ENCODE measurements around the gene RPL35.
"Not testable (repeated sequence)": the region's sequence is repeated elsewhere in the genome, so short reads cannot be mapped to it uniquely, and the experiment has no call there.

Gene RPL35

GRCh38 chr9:124846969-124847368, 14.8 kb downstream of the RPL35 start:
- Histone ChIP-seq H3K27ac (ENCODE audit: low read depth, low read length) (no peak overlapping the region), H3K4me3 (ENCODE audit: low read depth in 1 of 2, low read length in 2 of 2) (no peak overlapping the region), H3K36me3 (ENCODE audit: insufficient read depth, low read length) (no peaks in the 10 kb centered on the region), H3K27me3 (ENCODE audit: control insufficient read depth in 1 of 2, insufficient read depth in 2 of 2, low read length in 2 of 2) (no peaks in the 10 kb centered on the region), H3K9me3 (ENCODE audit: low read length) (no peaks in the 10 kb centered on the region), H3K4me1 (ENCODE audit: insufficient read depth, low read length) (no peaks in the 10 kb centered on the region), H3K9ac (ENCODE audit: low read length) (no peak overlapping the region)

- H3K9ac ChIP-seq (ENCODE audit: low read length); H3K27me3 ChIP-seq (ENCODE audit: control insufficient read depth in 1 of 2, insufficient read depth in 2 of 2, low read length in 2 of 2); H3K9me3 ChIP-seq (ENCODE audit: low read length); H3K4me1 ChIP-seq (ENCODE audit: insufficient read depth, low read length); H3K36me3 ChIP-seq (ENCODE audit: insufficient read depth, low read length); H3K4me3 ChIP-seq (ENCODE audit: low read depth in 1 of 2, low read length in 2 of 2); H3K27ac ChIP-seq (ENCODE audit: low read depth, low read length): not testable (repeated sequence)
Measured at GRCh38 chr9:124846467-124846866, 15.3 kb downstream of the RPL35 start.

GRCh38 chr9:124844291-124844690, 17.5 kb downstream of the RPL35 start:
- H3K27me3 ChIP-seq (ENCODE audit: control insufficient read depth in 1 of 2, insufficient read depth in 2 of 2, low read length in 2 of 2): no peaks in the 10 kb centered on the region
- H3K4me1 ChIP-seq (ENCODE audit: insufficient read depth, low read length): no peaks in the 10 kb centered on the region
- H3K4me3 ChIP-seq (ENCODE audit: low read depth in 1 of 2, low read length in 2 of 2): no peak overlapping the region
- H3K36me3 ChIP-seq (ENCODE audit: insufficient read depth, low read length): no peaks in the 10 kb centered on the region
- H3K9ac ChIP-seq (ENCODE audit: low read length): no peak overlapping the region
- H3K27ac ChIP-seq (ENCODE audit: low read depth, low read length): no peak overlapping the region
- H3K9me3 ChIP-seq (ENCODE audit: low read length): no peaks in the 10 kb centered on the region

- Histone ChIP-seq H3K9me3 (ENCODE audit: low read length) (no peaks in the 10 kb centered on the region), H3K27me3 (ENCODE audit: control insufficient read depth in 1 of 2, insufficient read depth in 2 of 2, low read length in 2 of 2) (no peaks in the 10 kb centered on the region), H3K27ac (ENCODE audit: low read depth, low read length) (no peak overlapping the region), H3K4me3 (ENCODE audit: low read depth in 1 of 2, low read length in 2 of 2) (no peak overlapping the region), H3K9ac (ENCODE audit: low read length) (no peak overlapping the region), H3K4me1 (ENCODE audit: insufficient read depth, low read length) (no peaks in the 10 kb centered on the region), H3K36me3 (ENCODE audit: insufficient read depth, low read length) (no peaks in the 10 kb centered on the region)
Measured at GRCh38 chr9:124843456-124844034, 18.2 kb downstream of the RPL35 start.

DNA sequence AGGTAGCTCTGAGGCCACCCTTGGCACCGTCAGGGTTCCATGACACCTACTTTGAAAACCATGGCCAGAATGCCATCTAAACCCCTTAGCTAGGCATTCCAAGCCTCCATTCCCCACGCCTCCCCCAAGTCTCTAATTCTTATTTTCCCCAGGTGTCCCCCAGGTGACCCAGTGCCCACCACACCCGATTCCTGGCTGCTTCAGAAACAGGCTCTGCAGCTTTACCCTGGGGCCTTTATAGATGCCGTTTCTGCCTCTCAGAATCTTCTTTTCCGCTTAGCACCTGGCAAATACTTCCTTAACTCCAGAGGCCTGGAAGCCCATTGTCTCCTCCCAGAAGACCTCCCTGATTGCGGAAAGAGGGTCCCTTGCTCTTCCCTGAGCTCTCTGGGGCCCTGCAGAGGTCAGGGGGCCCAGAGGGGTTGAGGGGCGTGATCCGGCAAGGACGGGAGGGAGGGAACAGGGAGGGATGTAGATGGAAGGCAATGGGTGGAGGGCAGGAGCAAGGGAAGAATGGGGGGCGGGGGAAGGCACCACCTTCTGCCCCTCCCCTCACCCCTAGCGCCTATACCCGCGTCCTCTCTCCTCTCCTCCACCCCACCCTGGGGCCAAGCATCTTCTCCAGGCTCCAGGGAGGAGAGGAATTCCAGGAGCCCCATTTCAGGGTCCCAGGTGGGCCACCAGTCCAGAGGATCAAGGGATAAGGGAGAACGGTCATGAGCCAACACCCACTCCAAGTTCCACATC, 20.5 kb downstream of the RPL35 start:
- H3K9ac ChIP-seq (ENCODE audit: low read length): no peak overlapping the region
- H3K4me3 ChIP-seq (ENCODE audit: low read depth in 1 of 2, low read length in 2 of 2): no peak overlapping the region
- H3K27ac ChIP-seq (ENCODE audit: low read depth, low read length): no peak overlapping the region
- H3K4me1 ChIP-seq (ENCODE audit: insufficient read depth, low read length): no peaks in the 10 kb centered on the region
- no peaks in the 10 kb centered on the region for H3K27me3 ChIP-seq (ENCODE audit: control insufficient read depth in 1 of 2, insufficient read depth in 2 of 2, low read length in 2 of 2)
- no peaks in the 10 kb centered on the region for H3K36me3 ChIP-seq (ENCODE audit: insufficient read depth, low read length)
- no peaks in the 10 kb centered on the region for H3K9me3 ChIP-seq (ENCODE audit: low read length)

- H3K4me3 ChIP-seq (ENCODE audit: low read depth in 1 of 2, low read length in 2 of 2): no peak overlapping the region
- no peaks in the 10 kb centered on the region for H3K9me3 ChIP-seq (ENCODE audit: low read length)
- no peaks in the 10 kb centered on the region for H3K36me3 ChIP-seq (ENCODE audit: insufficient read depth, low read length)
- H3K27ac ChIP-seq (ENCODE audit: low read depth, low read length): no peak overlapping the region
- H3K9ac ChIP-seq (ENCODE audit: low read length): no peak overlapping the region
- H3K4me1 ChIP-seq (ENCODE audit: insufficient read depth, low read length): peaks cover 5% of the 10 kb centered on the region
- no peaks in the 10 kb centered on the region for H3K27me3 ChIP-seq (ENCODE audit: control insufficient read depth in 1 of 2, insufficient read depth in 2 of 2, low read length in 2 of 2)
Measured at GRCh38 chr9:124840300-124840833, 21.4 kb downstream of the RPL35 start.

- H3K9me3 ChIP-seq (ENCODE audit: low read length): no peaks in the 10 kb centered on the region
- H3K4me1 ChIP-seq (ENCODE audit: insufficient read depth, low read length): peaks cover 11% of the 10 kb centered on the region
- H3K27ac ChIP-seq (ENCODE audit: low read depth, low read length): no peak overlapping the region
- no peak overlapping the region for H3K4me3 ChIP-seq (ENCODE audit: low read depth in 1 of 2, low read length in 2 of 2)
- H3K27me3 ChIP-seq (ENCODE audit: control insufficient read depth in 1 of 2, insufficient read depth in 2 of 2, low read length in 2 of 2): no peaks in the 10 kb centered on the region
- no peaks in the 10 kb centered on the region for H3K36me3 ChIP-seq (ENCODE audit: insufficient read depth, low read length)
- H3K9ac ChIP-seq (ENCODE audit: low read length): no peak overlapping the region
Measured at GRCh38 chr9:124839612-124840299, 22.0 kb downstream of the RPL35 start.

DNA sequence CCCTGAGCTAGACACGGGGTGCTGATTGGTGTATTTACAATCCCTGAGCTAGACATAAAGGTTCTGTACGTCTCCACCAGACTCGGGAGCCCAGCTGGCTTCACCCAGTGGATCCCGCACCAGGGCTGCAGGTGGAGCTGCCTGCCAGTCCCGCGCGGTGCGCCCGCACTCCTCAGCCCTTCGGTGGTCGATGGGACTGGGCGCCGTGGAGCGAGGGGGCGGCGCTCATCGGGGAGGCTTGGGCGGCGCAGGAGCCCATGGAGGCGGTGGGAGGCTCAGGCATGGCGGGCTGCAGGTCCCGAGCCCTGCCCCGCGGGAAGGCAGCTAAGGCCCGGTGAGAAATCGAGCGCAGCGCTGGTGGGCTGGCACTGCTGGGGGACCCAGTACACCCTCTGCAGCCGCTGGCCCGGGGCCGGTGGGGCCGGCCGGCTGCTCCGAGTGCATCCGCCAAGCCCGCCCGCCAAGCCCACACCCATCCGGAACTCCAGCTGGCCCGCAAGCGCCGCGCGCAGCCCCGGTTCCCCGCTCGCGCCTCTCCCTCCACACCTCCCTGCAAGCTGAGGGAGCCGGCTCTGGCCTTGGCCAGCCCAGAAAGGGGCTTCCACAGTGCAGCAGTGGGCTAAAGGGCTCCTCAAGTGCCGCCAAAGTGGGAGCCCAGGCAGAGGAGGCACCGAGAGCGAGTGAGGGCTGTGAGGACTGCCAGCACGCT, 23.0 kb downstream of the RPL35 start:
- H3K9me3 ChIP-seq (ENCODE audit: low read length); H3K9ac ChIP-seq (ENCODE audit: low read length); H3K4me3 ChIP-seq (ENCODE audit: low read depth in 1 of 2, low read length in 2 of 2); H3K36me3 ChIP-seq (ENCODE audit: insufficient read depth, low read length); H3K27ac ChIP-seq (ENCODE audit: low read depth, low read length); H3K27me3 ChIP-seq (ENCODE audit: control insufficient read depth in 1 of 2, insufficient read depth in 2 of 2, low read length in 2 of 2): not testable (repeated sequence)
- H3K4me1 ChIP-seq (ENCODE audit: insufficient read depth, low read length): peaks cover 12% of the 10 kb centered on the region

- H3K4me1 ChIP-seq (ENCODE audit: insufficient read depth, low read length): peaks cover 12% of the 10 kb centered on the region
- not testable (repeated sequence) for H3K4me3 ChIP-seq (ENCODE audit: low read depth in 1 of 2, low read length in 2 of 2); H3K9me3 ChIP-seq (ENCODE audit: low read length); H3K36me3 ChIP-seq (ENCODE audit: insufficient read depth, low read length); H3K27me3 ChIP-seq (ENCODE audit: control insufficient read depth in 1 of 2, insufficient read depth in 2 of 2, low read length in 2 of 2); H3K27ac ChIP-seq (ENCODE audit: low read depth, low read length); H3K9ac ChIP-seq (ENCODE audit: low read length)
Measured at GRCh38 chr9:124838132-124838531, 23.6 kb downstream of the RPL35 start.

- no peaks in the 10 kb centered on the region for H3K9me3 ChIP-seq (ENCODE audit: low read length)
- no peaks in the 10 kb centered on the region for H3K36me3 ChIP-seq (ENCODE audit: insufficient read depth, low read length)
- peak overlapping the region; percentile 68 for H3K27ac ChIP-seq (ENCODE audit: low read depth, low read length)
- H3K9ac ChIP-seq (ENCODE audit: low read length): peak overlapping the region; percentile 41
- peak overlapping the region; percentile 13 to 47 for H3K4me3 ChIP-seq (ENCODE audit: low read depth in 1 of 2, low read length in 2 of 2)
- H3K27me3 ChIP-seq (ENCODE audit: control insufficient read depth in 1 of 2, insufficient read depth in 2 of 2, low read length in 2 of 2): no peaks in the 10 kb centered on the region
- peaks cover 26% of the 10 kb centered on the region for H3K4me1 ChIP-seq (ENCODE audit: insufficient read depth, low read length)
Measured at GRCh38 chr9:124835026-124835557, 26.7 kb downstream of the RPL35 start.

GRCh38 chr9:124834591-124834990, 27.2 kb downstream of the RPL35 start:
- H3K27ac ChIP-seq (ENCODE audit: low read depth, low read length): peak overlapping the region; percentile 68

More at GRCh38 chr9:124834591-124834990, 27.2 kb downstream of the RPL35 start:
- no peaks in the 10 kb centered on the region for H3K27me3 ChIP-seq (ENCODE audit: control insufficient read depth in 1 of 2, insufficient read depth in 2 of 2, low read length in 2 of 2)
- peaks cover 26% of the 10 kb centered on the region for H3K4me1 ChIP-seq (ENCODE audit: insufficient read depth, low read length)
- H3K9me3 ChIP-seq (ENCODE audit: low read length): no peaks in the 10 kb centered on the region
- peak overlapping the region in 1 of 2 donors; percentile 47 for H3K4me3 ChIP-seq (ENCODE audit: low read depth in 1 of 2, low read length in 2 of 2)
- peak overlapping the region; percentile 41 for H3K9ac ChIP-seq (ENCODE audit: low read length)
- no peaks in the 10 kb centered on the region for H3K36me3 ChIP-seq (ENCODE audit: insufficient read depth, low read length)
